Stomach (tissue), 4 donors: ENCODE measurements around the gene UBXN6.

Experiments used
- POLR2AphosphoS5 ChIP-seq, 3 donors: sonication (generic); formaldehyde crosslinking; IDR thresholded peaks; one replicate each; pipeline ENCODE4 v1.6.1; 2016; ENCODE audit warnings: antibody characterized with exemption in 3 of 3
- TF ChIP-seq, protein P1 (sequence below), 7 experiments: fragments of 450-650 bp in 4 of 7; fragments of 200-600 bp in 3 of 7; sonication (generic) in 3 of 7; IDR thresholded peaks; one replicate each; pipeline ENCODE4 v1.5.1; 2016 to 2019; ENCODE audit warnings: antibody characterized with exemption in 7 of 7, control low read depth in 2 of 7, mild to moderate bottlenecking in 1 of 7

- TF ChIP-seq POLR2AphosphoS5 (IDR thresholded peaks at IDR 0.05), result no peak
- TF ChIP-seq, protein P1, sequence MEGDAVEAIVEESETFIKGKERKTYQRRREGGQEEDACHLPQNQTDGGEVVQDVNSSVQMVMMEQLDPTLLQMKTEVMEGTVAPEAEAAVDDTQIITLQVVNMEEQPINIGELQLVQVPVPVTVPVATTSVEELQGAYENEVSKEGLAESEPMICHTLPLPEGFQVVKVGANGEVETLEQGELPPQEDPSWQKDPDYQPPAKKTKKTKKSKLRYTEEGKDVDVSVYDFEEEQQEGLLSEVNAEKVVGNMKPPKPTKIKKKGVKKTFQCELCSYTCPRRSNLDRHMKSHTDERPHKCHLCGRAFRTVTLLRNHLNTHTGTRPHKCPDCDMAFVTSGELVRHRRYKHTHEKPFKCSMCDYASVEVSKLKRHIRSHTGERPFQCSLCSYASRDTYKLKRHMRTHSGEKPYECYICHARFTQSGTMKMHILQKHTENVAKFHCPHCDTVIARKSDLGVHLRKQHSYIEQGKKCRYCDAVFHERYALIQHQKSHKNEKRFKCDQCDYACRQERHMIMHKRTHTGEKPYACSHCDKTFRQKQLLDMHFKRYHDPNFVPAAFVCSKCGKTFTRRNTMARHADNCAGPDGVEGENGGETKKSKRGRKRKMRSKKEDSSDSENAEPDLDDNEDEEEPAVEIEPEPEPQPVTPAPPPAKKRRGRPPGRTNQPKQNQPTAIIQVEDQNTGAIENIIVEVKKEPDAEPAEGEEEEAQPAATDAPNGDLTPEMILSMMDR (IDR thresholded peaks at IDR 0.05), result no peak
Observed at GRCh38 chr19:4443188-4443587, 14.4 kb downstream of the UBXN6 start.
